ENCODE data around the gene CAMK2N2.

CAMK2N2 gene

DNA sequence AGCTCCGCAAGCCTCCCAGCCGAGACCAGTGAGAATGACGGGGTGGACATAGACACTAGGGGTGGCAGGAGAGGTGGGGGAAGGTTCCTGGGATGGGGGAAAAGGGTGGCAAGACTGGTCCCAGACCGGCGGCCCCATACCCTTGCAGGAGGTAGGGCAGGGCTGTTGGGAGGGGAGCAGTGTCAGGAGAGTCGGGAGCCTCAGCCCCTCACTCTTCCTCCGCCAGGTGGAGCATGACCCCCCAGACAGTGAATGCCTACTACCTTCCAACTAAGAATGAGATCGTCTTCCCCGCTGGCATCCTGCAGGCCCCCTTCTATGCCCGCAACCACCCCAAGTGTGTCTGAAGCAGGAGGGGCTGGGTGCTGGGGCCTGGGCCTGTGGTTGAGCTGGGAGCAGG, 29.0 kb upstream of the CAMK2N2 start:
- no peak for TF ChIP-seq CTCF (IDR thresholded peaks at IDR 0.05)
- Histone ChIP-seq H3K4me3 (no peak overlapping the region), H3K27ac (no peak overlapping the region)
- no peak for DNase-seq (ENCODE audit: low spot score)

DNA sequence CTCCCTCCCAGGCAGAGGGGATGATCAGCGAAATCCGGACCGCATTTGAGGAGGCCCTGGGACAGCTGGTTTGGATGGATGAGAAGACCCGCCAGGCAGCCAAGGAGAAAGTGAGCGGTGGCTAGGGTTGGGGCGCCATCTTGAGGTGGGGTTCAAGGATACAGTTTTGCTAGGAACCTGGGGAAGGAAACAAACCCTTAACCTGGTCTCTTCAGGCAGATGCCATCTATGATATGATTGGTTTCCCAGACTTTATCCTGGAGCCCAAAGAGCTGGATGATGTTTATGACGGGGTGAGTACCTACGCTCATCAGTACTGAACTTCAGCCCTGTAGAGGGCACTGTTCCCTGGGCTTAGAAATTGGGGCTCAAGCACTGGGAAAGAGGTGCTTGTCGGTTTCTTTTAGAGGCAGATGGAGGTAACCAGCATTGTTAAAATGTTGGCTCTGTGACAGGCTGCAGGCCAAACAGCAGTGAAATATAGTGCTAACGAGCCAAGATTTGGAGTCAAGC, 28.1 kb upstream of the CAMK2N2 start:
- Histone ChIP-seq H3K4me3 (no peak overlapping the region), H3K27ac (no peak overlapping the region)
- no peak for DNase-seq (ENCODE audit: low spot score)
- TF ChIP-seq CTCF (IDR thresholded peaks at IDR 0.05) = peak; percentile 20

GRCh38 chr3:184284696-184285095, 23.3 kb upstream of the CAMK2N2 start:
- no peak overlapping the region for H3K27ac ChIP-seq
- DNase-seq (ENCODE audit: low spot score) = no peak
- no peak for TF ChIP-seq CTCF (IDR thresholded peaks at IDR 0.05)
- H3K4me3 ChIP-seq = no peak overlapping the region

- Histone ChIP-seq H3K4me3 (no peak overlapping the region), H3K27ac (no peak overlapping the region)
- TF ChIP-seq CTCF (IDR thresholded peaks at IDR 0.05) = no peak
- DNase-seq (ENCODE audit: low spot score) = no peak
Measured at GRCh38 chr3:184283681-184284080, 22.3 kb upstream of the CAMK2N2 start.

GRCh38 chr3:184282941-184283340, 21.6 kb upstream of the CAMK2N2 start:
- TF ChIP-seq CTCF (IDR thresholded peaks at IDR 0.05) = no peak
- DNase-seq (ENCODE audit: low spot score) = no peak
- Histone ChIP-seq H3K4me3 (no peak overlapping the region), H3K27ac (no peak overlapping the region)

- no peak for DNase-seq (ENCODE audit: low spot score)
- no peak for TF ChIP-seq CTCF (IDR thresholded peaks at IDR 0.05)
- Histone ChIP-seq H3K27ac (no peak overlapping the region), H3K4me3 (no peak overlapping the region)
Measured at GRCh38 chr3:184277366-184277765, 16.0 kb upstream of the CAMK2N2 start.

- peak; percentile 43 for DNase-seq (ENCODE audit: low spot score)
- no peak for TF ChIP-seq CTCF (IDR thresholded peaks at IDR 0.05)
- Histone ChIP-seq H3K4me3 (peak within 1 kb of the TSS; percentile 54), H3K27ac (no peak within 1 kb of the TSS)
Measured at GRCh38 chr3:184275961-184276910, 14.9 kb upstream of the CAMK2N2 start, which contains the start of gene ECE2. TSS of gene ECE2 (plus strand) at chr3:184276022. CDS start at chr3:184276154, 132 bp downstream.
